Putamen (tissue), 1 donor: ENCODE data around the gene TM2D1.
"Not testable (repeated sequence)": the region's sequence is repeated elsewhere in the genome, so short reads cannot be mapped to it uniquely, and the experiment has no call there.

Source experiments
- DNase-seq: peaks from one replicate; pipeline ENCODE4 v3.0.0-alpha.2; 2016; ENCODE audit warnings: low spot score

TM2D1 gene

GRCh38 chr1:61718996-61719663, 5.8 kb downstream of the TM2D1 start:
- not testable (repeated sequence) for DNase-seq

- no peak for DNase-seq
These were observed 13.0 kb downstream of the TM2D1 start for GRCh38 chr1:61711969-61712368.

- DNase-seq: not testable (repeated sequence)
These were observed 13.7 kb downstream of the TM2D1 start for GRCh38 chr1:61711257-61711656.

GRCh38 chr1:61709908-61710289, 15.0 kb downstream of the TM2D1 start:
- DNase-seq: no peak

GRCh38 chr1:61708953-61709907, 15.7 kb downstream of the TM2D1 start:
- no peak for DNase-seq

GRCh38 chr1:61699911-61700851, 24.8 kb downstream of the TM2D1 start:
- DNase-seq: no peak

- no peak for DNase-seq
These were observed 32.7 kb downstream of the TM2D1 start for GRCh38 chr1:61692155-61692800.

- no peak for DNase-seq
These were observed 37.0 kb downstream of the TM2D1 start for GRCh38 chr1:61687901-61688300.

- no peak for DNase-seq
These were observed 42.0 kb downstream of the TM2D1 start for GRCh38 chr1:61682891-61683290.

GRCh38 chr1:61680500-61680899, 44.4 kb downstream of the TM2D1 start:
- DNase-seq: no peak

- DNase-seq: not testable (repeated sequence)
These were observed 48.1 kb downstream of the TM2D1 start for GRCh38 chr1:61676881-61677280.

- DNase-seq: no peak
These were observed 50.7 kb downstream of the TM2D1 start for GRCh38 chr1:61674221-61674620.

- no peak for DNase-seq
These were observed 52.6 kb downstream of the TM2D1 start for GRCh38 chr1:61672376-61672775.

- no peak for DNase-seq
These were observed 54.5 kb downstream of the TM2D1 start for GRCh38 chr1:61670445-61670844.

- no peak for DNase-seq
These were observed 54.9 kb downstream of the TM2D1 start for GRCh38 chr1:61670016-61670415.

GRCh38 chr1:61659061-61659460, 65.9 kb downstream of the TM2D1 start:
- DNase-seq: no peak

- DNase-seq: no peak
These were observed 69.5 kb downstream of the TM2D1 start for GRCh38 chr1:61655453-61655852.

GRCh38 chr1:61654067-61654466, 70.9 kb downstream of the TM2D1 start:
- DNase-seq: no peak

- DNase-seq: no peak
These were observed 75.8 kb downstream of the TM2D1 start for GRCh38 chr1:61648983-61649742.

- DNase-seq: no peak
These were observed 77.8 kb downstream of the TM2D1 start for GRCh38 chr1:61647142-61647541.

- DNase-seq: no peak
These were observed 79.5 kb downstream of the TM2D1 start for GRCh38 chr1:61645476-61645875.
